Stimulated activated naive CD4-positive, alpha-beta T cell treated with Interleukin-2 at 50 U/mL for 16 hours (primary cell): Measurements from ENCODE around the gene S1PR1.

ENCODE experiments used
- DNase-seq: peaks from one replicate; lab custom pipeline; 2025; lab: John Stamatoyannopoulos, UW

S1PR1 gene

GRCh38 chr1:101245246-101245927 is 8.6 kb downstream of the S1PR1 start:
- no peak for DNase-seq

GRCh38 chr1:101247404-101248287 is 10.8 kb downstream of the S1PR1 start:
- DNase-seq, result no peak

DNA sequence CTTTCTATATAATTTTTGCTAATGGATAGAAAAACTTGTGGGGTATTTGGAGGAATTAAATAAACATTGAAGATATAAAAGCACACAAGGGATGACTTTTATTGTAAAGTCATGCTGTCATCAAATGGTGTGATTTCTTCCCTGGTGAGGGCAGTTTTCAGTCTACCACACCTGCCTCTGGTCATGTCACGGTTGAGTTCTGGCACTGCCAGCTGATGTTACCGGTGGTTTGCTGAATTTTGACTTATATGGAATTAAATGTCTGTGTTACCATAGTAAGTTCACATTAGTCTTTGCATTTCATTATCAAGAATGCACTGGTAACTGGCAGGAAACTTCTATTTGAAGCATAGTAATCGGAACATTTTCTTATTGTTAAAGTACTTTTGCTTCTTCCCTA is 13.4 kb downstream of the S1PR1 start:
- DNase-seq, result no peak

DNA sequence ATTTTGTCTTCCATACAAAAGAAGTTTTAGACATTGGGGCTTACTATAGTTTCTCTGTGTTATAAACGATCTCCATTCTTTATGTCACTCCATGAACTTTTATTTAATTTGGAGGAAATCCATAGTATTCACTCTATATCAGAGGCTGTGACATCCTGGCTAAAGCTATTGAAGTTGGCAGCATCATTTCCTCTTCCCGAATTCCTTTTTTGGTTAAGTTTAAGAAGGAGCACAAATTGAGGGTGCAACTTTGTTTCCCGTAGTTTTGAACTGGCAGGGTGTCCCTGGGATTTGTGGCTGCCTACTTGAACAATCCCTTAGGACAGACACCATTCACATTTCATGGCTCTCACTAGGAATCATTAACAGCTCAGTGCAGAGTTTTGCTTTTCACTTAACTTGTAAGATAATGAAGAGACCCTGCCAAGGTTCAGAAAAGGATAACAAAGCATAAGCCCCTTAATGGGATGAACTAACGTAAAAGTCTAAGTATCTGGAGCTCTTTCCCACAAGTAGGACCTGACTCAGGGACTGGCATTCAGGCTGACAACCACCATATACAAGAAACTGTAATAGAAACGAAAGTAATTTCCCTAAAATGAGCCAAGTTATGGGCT is 13.9 kb downstream of the S1PR1 start:
- no peak for DNase-seq

GRCh38 chr1:101251504-101251903 is 14.7 kb downstream of the S1PR1 start:
- DNase-seq, result no peak

DNA sequence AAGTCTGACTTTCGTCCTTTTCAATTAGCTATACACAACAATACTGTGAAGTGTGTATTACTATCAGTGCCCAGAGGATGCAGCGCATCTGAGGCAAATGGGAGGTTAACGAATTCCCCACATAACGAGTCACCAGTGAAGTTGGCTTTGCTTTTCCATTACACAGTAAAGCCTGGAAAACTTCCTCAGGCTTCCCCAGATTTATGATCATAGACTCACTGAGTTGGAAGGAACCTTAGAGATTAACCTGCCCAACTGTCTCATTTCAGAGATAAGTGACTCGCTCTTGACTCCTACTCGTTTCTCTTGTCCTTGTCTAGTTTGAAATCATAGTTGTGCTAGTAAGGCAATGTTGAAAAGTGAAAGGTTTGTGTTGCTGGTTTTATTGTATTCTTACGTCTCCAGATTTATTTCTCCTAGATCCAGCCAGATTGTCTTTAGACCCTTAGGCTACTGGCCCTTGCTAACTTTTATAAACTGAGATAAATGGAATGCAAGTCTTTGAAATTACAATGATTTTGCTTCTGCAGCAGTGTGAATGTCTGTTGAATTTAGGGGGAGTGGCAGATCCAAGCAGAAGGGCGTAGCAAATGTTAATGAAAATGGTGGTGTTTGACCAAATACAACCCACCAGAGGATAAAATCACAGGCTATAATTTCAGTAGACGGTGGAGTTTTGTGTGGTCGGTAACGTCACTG is 17.3 kb downstream of the S1PR1 start:
- DNase-seq, result no peak

DNA sequence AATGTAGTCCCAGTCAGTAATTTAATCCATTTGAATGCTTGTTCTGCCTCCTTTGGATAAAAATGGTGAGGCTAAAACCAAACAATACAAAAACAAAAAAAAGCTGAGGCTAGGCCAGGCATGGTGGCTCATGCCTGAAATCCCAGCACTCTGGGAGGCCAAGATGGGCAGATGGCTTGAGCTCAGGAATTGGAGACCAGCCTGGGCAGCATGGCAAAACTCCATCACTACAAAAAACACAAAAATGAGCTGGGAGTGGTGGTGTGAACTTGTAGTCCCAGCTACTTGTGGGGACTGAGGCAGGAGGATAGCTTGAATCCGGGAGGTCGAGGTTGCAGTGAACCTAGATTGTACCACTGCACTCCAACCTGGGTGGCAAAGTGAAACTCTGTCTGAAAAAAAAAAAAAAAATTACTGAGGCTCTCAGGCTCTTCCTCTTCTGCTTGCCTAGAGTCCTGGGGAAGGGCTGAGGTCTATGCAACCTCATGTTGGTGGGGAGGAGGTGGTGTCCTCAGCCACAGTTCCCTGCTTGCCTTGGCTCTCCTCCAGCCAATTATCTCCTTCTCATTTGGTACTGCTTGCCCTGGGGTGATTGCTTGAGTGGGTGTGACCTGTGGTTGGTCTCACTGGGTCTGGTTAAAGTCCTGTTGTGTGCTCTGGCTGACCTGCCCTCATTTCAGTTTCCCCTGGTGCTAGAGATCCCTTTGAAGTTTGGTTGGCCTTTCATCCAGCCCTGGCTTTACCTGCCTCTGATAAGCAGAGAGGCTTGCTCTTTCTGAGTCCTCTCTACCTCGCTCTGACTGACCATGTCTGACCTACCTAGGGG is 20.9 kb downstream of the S1PR1 start:
- DNase-seq, result no peak

GRCh38 chr1:101259744-101260148 is 22.9 kb downstream of the S1PR1 start:
- no peak for DNase-seq

- DNase-seq, result no peak
These were observed 23.9 kb downstream of the S1PR1 start for GRCh38 chr1:101260556-101261350.

DNA sequence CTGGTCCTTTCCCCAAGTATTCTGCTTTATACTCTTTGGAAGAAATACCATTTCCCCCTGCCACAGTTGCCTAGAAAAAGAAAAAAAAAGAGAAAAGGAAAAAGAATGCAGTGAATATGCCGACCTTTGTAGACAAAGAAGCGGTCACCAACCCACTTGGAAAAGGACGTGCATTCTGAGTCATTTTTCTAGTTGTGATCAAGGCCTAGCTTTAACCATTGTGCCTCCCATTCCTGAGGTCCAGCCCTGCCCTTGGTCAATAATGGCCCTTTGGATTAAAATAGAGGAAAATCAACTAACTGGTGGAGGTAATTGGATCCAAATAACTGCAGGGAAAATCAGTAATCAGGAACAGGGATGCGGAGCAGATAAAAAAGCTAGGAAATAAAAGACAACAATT is 24.8 kb downstream of the S1PR1 start:
- no peak for DNase-seq

- DNase-seq, result no peak
These were observed 25.2 kb downstream of the S1PR1 start for GRCh38 chr1:101262060-101262459.

- no peak for DNase-seq
These were observed 26.0 kb downstream of the S1PR1 start for GRCh38 chr1:101262630-101263348.

DNA sequence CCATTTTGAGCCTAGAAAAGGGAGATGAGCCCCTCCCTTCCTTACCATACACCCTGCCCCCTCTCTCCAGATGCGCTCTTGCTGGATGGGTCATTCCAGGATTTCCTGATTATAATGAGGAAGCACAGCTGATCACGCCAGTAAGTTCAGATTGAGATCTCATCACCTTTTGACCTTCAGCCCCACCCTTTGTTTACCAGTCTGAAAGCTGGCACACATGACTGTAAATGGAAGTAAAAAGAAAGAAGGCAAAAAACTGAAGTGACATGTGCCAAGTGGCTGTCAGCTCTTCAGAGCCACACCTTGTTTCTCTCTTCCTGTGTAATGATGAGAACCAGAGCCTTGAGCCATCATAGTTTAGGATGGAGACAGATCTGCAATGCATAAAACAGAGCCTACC is 27.9 kb downstream of the S1PR1 start:
- DNase-seq, result no peak

- DNase-seq, result no peak
These were observed 28.9 kb downstream of the S1PR1 start for GRCh38 chr1:101265684-101266083.

GRCh38 chr1:101267082-101267481 is 30.3 kb downstream of the S1PR1 start:
- no peak for DNase-seq

GRCh38 chr1:101268893-101269292 is 32.1 kb downstream of the S1PR1 start:
- DNase-seq, result no peak

GRCh38 chr1:101275672-101276071 is 38.9 kb downstream of the S1PR1 start:
- DNase-seq, result no peak

DNA sequence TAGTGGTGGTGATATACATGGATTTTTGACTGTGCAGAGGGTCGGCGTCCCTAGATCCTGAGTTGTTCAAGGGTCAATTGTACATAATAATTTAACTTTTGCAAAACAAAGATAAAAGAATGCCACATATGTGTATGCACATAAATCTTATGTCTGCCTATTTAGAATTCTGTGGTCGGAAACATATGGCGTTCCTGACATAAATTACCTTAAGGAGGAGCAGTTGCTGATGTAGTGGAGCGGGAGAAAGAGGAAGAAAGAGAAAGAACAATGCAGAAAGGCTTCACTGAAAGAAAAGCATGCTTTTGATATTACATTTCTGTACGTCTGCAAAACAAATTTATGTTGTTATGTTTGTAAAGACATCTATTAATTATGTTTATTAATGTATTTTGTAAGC is 40.0 kb downstream of the S1PR1 start:
- DNase-seq, result no peak

GRCh38 chr1:101278238-101278637 is 41.4 kb downstream of the S1PR1 start:
- no peak for DNase-seq

GRCh38 chr1:101278845-101279244 is 42.0 kb downstream of the S1PR1 start:
- DNase-seq, result no peak
